GDM1 (cell line): ENCODE results near the gene SLC34A3.
A peak's percentile ranks its signal among the peaks of the same experiment; 100 is the strongest.

ENCODE experiments used
- DNase-seq: peaks from one replicate; lab custom pipeline; 2025; lab: John Stamatoyannopoulos, UW

SLC34A3 gene

GRCh38 chr9:137217276-137218211 lies 13.2 kb upstream of the SLC34A3 start:
- no peak for DNase-seq

DNA sequence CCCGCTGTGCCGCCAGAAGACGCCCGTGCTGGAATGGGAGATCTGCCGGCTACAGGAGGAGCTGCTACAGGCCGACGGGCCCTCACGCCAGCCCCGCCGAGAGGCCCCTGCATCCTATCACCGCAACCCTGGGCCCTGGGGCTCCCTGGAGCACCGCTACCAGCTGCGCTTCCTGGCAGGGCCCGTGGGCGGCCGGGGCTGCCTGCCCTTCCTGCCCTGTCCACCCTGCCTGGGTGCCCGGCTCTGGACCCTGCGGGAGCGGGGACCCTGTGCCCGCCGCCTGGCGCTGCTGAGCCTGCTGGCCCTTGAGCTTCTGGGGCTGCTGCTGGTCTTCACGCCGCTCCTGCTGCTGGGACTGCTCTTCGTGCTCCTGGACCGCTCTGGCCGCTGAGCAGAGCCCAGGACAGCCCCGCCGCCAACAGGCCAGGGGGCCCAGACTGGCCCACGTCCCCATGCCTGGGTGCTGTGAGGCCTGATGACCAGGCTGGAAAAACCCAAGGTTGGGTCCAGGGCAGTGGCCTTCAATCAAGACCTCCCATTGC lies 12.4 kb upstream of the SLC34A3 start:
- DNase-seq = no peak

GRCh38 chr9:137218754-137219271 lies 11.9 kb upstream of the SLC34A3 start:
- no peak for DNase-seq

- DNase-seq = no peak
These were observed 10.9 kb upstream of the SLC34A3 start for GRCh38 chr9:137219757-137220316.

DNA sequence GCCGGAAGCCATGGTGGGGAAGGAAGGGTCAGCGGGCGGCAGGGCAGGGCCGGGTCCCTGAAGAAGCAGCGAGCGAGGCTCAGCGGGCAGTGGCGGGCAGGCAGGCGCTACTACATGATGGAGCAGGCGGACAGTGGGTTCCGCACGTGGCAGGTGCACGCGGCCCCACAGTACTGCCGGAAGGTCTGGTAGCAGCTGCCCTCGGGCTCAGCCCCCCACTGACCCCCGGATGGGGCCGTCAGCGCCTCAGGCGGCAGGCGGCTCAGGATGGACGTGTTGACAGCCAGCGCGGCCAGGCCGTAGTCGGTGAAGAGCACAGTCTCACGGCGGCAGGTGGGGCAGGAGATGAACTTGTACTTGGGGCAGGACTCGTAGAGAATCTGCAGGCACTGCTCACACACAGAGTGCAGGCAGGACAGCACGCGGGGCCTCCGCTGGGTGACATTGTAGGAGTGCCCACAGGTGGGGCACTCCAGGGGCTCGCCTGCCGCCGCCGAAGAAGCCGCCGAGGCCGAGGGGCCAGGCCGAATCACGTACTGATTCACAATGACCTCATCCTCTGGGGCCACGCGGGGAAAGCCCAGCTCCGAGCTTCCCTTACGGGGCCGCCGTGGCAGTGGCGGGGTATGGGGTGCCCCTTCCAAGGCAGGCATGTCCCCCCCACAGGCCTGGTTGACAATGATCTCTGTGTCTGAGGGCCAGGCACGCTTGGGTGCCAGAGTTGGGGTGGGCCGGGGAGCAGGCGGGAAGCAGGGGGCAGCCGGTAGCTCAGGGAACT lies 10.2 kb upstream of the SLC34A3 start:
- DNase-seq = no peak

DNA sequence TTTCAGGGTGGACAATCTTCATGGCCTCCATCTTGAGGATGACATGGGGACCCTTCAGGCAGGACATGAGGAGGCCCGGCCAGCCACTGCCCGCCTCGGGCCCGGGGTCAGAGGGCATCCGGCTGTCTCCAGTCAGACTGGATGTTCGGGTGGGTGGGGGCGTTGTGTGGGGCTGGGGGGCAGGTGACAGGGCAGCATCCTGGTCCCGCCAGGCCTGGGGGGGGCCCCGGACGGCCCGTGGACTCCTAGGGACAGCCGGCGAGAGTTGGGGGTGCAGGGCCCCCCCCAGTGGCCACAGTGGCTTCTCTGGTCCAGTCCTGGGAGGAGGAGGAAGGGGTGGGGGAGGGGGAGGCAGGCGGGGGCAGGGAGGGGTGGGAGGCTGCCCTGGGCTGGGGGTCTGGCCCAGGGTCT lies 9.6 kb upstream of the SLC34A3 start:
- DNase-seq = no peak

GRCh38 chr9:137221506-137222111 lies 9.1 kb upstream of the SLC34A3 start:
- DNase-seq = no peak

DNA sequence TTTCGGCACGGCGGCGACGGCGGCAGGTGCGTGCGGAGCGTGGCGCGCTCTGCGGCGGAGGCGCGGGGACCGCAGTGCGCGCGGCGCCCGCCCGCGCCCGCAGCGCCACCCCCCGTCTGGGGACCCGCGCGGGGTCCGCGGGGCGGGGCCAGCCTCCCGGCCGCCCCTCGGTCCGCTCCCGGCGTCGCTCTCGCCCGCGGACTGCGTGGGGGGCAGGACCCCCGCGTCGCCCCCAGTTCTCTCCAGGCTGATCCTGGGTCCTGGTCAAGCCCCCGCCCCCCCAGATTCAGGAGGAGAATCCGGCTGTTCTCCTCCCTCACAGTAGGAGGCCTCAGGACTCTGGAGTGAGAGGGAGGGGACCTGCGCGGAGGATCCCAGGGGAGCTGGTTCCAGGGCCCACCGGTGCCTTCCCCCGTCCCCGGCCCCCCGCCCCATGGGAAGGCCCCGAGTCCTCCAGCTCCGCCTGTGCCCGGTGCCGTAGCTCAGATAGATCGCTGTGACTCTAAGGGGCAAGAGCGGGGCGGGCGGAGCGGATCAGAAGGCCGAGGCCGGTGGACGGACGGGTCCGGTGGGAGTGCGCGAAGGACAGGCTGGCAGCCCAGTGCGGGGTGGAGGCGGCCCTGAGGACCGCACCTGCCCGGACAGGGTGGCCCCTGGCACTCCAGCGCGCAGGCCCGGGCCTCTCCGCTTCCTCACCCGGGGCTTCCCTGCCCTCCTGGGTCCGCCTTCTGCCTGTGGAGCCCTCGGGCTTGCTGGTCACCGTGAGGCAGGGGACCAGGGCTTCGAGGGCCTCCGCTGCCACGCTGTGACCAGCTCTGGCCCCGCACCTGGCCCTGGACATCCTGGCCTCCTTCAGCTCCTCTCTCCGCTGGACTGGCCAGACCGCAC lies 8.3 kb upstream of the SLC34A3 start, which contains the start of gene RNF208:
Gene RNF208, minus strand, starts transcription at position 51 of the 888 bp plus-strand sequence. CDS start 1,028 bp downstream, outside the sequence.
- DNase-seq = no peak

DNA sequence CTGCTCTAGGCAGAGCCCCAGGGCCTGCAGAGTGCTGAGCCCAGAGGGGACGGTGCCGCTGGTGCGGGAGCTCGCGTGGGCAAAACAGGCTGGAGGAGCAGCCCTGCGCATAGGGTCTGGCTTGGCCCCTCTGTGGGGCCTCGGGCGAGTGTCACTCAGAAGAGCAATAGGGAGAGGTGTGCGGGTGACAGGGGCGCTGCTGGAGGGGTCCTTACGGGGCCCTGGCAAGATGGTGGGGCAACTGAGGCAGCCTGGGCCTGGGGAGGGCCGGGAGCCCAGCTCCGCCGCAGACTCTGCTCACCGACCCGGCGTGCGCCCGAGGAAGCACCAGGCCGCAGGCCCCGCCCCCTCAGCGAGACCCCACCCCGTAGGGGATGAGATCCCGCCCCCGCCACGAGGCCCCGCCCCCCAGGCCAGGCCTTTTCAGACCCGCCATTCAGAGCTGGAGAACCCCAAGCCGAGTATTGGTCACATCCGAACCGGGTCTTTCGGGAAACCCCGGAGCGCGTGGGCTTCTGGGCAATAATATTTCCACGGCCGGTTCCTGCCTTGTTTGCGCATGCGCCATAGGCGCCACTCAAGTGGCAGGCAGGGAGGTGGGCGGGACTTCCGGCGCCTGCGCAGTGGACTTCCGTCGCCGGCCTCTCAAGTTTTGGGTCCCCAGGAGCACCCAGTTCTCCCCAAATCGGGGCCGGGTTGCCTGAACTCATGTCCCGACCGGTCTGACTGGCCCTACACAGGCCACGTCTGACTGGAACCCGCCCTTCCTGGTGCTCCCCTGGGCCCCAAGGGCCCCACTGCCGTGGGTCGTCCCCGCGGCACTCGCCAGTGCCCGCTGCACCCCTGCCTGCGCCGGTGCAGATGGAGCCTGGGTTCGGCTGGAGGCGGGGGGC lies 7.4 kb upstream of the SLC34A3 start:
- DNase-seq = peak; percentile 97

GRCh38 chr9:137224830-137225694 lies 5.6 kb upstream of the SLC34A3 start, which contains the start of gene CYSRT1:
TSS of gene CYSRT1 (plus strand) at chr9:137225174. CDS start at chr9:137225622, 448 bp downstream.
- DNase-seq = no peak

DNA sequence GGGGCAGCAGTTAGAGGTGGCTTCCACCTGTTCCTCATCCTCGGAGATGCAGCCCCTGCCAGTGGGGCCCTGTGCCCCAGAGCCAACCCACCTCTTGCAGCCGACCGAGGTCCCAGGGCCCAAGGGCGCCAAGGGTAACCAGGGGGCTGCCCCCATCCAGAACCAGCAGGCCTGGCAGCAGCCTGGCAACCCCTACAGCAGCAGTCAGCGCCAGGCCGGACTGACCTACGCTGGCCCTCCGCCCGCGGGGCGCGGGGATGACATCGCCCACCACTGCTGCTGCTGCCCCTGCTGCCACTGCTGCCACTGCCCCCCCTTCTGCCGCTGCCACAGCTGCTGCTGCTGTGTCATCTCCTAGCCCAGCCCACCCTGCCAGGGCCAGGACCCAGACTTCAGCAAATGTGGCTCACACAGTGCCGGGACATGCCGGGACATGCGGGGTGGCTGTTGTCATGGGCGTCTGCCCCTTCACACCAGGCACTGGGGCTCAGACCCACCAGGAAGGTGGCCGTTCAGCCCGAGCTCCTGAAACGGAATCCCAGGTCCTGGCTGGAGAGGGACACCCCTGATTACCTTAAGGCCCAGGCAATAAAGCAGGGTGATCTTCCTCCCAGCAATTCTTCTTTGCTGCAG lies 4.9 kb upstream of the SLC34A3 start:
- no peak for DNase-seq

DNA sequence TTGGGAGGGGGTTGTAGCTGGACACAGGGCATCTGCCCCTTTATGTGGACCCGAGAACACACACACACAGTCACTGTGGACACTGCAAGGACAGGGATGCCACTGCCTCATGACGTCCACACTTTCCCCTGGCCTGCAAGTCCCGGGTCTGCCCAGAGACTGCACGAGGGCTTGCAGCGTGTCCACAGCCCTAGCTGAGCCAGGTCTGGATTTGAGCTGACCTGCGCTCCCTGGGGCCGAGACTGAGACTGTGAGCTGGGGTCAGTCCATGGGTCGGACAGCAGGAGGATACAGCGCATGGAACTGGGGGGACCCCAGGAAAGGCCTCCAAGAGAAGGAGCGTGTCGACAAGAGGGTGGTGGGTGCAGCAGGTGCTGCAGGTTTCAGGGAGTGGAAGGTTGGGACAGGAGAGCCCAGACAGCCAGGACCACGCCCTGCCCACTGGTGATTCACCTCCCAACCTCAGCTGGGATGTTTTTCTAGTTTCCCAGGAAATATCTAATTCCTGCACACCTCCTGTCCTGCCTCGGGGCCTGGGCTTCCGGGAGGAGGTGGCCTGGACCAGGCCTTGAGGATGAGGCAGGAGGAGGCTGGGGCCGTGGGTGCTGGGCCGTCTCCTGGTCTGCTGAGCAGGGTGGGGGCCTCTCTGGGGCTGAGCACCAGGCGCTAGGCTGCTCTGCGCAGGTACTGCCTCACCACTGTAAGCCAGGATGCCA lies 4.2 kb upstream of the SLC34A3 start:
- DNase-seq = no peak

- peak; percentile 76 for DNase-seq
These were observed 3.4 kb upstream of the SLC34A3 start, which contains the start of gene RNF224 for GRCh38 chr9:137227054-137227852. TSS of gene RNF224 (plus strand) at chr9:137227502. CDS start at chr9:137228336, 834 bp downstream.

DNA sequence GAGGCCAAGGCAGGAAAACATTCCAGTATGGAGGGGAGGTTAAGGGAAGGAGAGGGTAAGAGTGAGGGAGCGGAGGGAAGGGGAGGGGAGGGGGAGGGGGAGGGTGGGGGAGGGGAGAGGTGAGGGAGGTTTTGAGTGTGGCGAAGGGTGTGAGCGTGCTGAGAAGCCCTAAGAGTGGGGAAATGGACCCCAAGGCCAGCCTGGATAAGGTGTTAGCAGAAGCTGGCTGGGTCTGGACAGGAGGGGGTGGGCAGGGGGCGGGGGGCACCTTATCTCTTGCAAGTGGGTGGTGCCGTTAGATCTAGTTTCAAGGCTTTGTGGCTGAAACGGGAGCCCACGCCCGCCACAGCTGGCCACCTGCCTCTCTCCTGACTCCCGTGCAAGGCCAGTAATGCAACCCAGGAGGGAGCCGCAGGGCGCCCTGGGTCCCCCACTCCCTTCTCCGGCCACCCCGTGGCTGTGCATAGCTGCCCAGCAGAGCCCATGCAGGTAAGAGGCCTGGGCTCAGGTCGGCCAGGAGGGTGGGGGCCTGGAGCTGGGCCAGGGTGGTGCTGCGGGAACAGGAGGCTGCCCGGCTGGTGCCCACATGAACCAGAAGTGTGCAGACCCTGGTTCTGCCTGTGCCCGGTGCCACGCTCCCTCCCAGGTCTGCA lies 2.7 kb upstream of the SLC34A3 start:
- no peak for DNase-seq

- no peak for DNase-seq
These were observed 2.2 kb upstream of the SLC34A3 start for GRCh38 chr9:137228506-137228967.
